ENCODE measurements around the gene CCDC86.

Gene CCDC86

DNA sequence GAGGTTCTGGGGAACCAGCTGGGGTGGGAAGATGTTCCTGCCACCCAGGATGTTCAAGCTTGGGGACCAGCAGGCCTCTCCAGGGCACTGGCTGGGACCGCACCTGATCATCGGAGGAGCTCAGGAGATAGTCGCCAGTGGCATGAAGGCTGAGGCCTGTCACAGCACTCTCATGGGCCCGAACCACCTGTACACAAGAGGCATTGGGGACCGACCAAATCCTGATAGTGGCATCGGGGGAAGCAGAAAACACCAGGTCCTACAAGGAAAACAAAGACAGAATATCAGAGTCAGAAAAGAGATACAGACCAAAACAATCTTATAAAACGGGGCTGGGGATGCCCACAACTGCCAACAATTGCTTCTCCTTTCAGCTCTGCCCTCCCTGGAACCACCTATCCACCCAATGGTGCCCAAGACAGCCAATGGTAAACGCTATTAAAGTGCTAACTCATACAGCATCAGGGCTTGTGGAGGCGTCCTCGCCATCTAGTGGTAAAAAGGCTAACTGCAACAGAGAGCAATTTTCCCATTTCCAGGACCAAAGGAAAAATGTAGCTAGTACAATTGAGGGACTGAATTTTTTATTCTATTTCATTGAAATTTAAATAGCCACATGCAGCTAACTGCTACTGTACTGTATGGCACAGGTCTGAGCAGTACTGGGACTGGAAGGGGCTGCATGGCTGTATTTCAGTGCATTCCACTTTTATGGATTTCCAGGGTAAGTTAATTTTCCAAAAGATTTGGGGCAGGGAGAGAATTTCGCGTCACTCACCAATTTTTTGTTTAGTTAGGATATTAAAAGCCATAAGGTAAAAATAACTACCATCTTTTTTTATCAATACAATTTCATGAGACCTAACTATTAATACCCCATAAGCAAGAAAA, 57.4 kb downstream of the CCDC86 start:
- TF ChIP-seq, protein P1, sequence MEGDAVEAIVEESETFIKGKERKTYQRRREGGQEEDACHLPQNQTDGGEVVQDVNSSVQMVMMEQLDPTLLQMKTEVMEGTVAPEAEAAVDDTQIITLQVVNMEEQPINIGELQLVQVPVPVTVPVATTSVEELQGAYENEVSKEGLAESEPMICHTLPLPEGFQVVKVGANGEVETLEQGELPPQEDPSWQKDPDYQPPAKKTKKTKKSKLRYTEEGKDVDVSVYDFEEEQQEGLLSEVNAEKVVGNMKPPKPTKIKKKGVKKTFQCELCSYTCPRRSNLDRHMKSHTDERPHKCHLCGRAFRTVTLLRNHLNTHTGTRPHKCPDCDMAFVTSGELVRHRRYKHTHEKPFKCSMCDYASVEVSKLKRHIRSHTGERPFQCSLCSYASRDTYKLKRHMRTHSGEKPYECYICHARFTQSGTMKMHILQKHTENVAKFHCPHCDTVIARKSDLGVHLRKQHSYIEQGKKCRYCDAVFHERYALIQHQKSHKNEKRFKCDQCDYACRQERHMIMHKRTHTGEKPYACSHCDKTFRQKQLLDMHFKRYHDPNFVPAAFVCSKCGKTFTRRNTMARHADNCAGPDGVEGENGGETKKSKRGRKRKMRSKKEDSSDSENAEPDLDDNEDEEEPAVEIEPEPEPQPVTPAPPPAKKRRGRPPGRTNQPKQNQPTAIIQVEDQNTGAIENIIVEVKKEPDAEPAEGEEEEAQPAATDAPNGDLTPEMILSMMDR (conservative IDR thresholded peaks at IDR 0.05; ENCODE audit: low read depth, low read length) = peak; percentile 99
- no peak overlapping the region for H3K4me3 ChIP-seq (ENCODE audit: low read depth, low read length)
- DNase-seq (ENCODE audit: low read depth) = peak; percentile 83

DNA sequence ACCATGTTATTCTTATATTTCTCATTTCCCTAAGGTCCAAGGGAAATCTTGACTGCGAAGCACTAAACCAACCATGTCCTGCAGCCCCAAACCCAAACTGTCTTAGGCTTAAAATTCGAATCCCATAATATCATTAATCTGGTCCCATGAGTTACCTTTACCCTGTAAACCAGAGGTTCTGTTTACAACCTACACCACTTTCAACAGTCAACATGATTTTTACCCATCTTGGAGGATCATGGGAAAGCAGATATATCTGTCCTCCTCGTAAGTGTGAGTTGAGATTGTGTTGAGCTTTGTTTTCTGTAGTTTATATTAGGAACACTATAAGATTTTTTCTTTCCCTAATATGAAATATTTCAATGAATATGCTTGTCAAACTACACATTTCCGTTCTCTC, 58.1 kb downstream of the CCDC86 start:
- DNase-seq (ENCODE audit: low read depth) = no peak
- TF ChIP-seq, protein P1 (conservative IDR thresholded peaks at IDR 0.05; ENCODE audit: low read depth, low read length) = no peak
- H3K4me3 ChIP-seq (ENCODE audit: low read depth, low read length) = no peak overlapping the region

All from choroid plexus epithelial cell (primary cell).